Keratinocyte (primary cell): ENCODE results near the gene ATOX1. TPM values are rescaled to one million over a fixed set of nuclear protein-coding genes. Genes with fewer than 3 reads are reported as not detected.

Source experiments
- DNase-seq: peaks from one replicate; pipeline ENCODE4 v3.0.0-alpha.2; 2011; ENCODE audit warnings: low read depth, missing footprints, low spot score
- FAIRE-seq: peaks from 2 replicates; lab custom pipeline; 2011; peaks lifted over from hg19 to GRCh38; lab: Jason Lieb, UNC
- H2AFZ ChIP-seq: 2 replicates; pipeline ENCODE4 v1.6.0; 2012; ENCODE audit warnings: low read length, control low read depth, inconsistent platforms; ENCODE audit not compliant: control insufficient read depth
- H3K27ac ChIP-seq: 2 replicates; pipeline ENCODE4 v1.5.1; 2011; ENCODE audit warnings: low read length; ENCODE audit not compliant: control insufficient read depth, insufficient read depth
- H3K27me3 ChIP-seq: 3 replicates; pipeline ENCODE4 v1.6.0; 2011; ENCODE audit warnings: low read length; ENCODE audit not compliant: control insufficient read depth, insufficient read depth; ENCODE audit errors: extremely low read depth
- H3K36me3 ChIP-seq, 2 experiments: 2 replicates in 1 of 2; 3 replicates in 1 of 2; pipeline ENCODE4 v1.5.1; 2011; ENCODE audit warnings: low read length in 2 of 2, mild to moderate bottlenecking in 1 of 2; ENCODE audit not compliant: control insufficient read depth in 2 of 2, insufficient read depth in 2 of 2; ENCODE audit errors: extremely low read depth in 1 of 2
- H3K4me1 ChIP-seq: 3 replicates; pipeline ENCODE4 v1.5.1; 2011; ENCODE audit warnings: low read length; ENCODE audit not compliant: control insufficient read depth, insufficient read depth; ENCODE audit errors: extremely low read depth
- H3K4me2 ChIP-seq: 3 replicates; pipeline ENCODE4 v1.6.0; 2011; ENCODE audit warnings: low read depth, low read length; ENCODE audit not compliant: control insufficient read depth, insufficient read depth; ENCODE audit errors: extremely low read depth
- H3K4me3 ChIP-seq, 3 experiments: fragments of 200-600 bp in 1 of 3; sonication (generic) in 1 of 3; 2 replicates in 2 of 3; 3 replicates in 1 of 3; pipeline ENCODE4 v1.5.1; 2011 to 2016; ENCODE audit warnings: low read length in 3 of 3, mild to moderate bottlenecking in 3 of 3, control low read depth in 2 of 3, inconsistent platforms in 1 of 3, low read depth in 1 of 3, mixed read lengths in 1 of 3, mixed run types in 1 of 3, moderate library complexity in 1 of 3; ENCODE audit not compliant: control insufficient read depth in 2 of 3, insufficient read depth in 2 of 3; ENCODE audit errors: extremely low read depth in 1 of 3
- H3K79me2 ChIP-seq: 2 replicates; pipeline ENCODE4 v1.6.0; 2012; ENCODE audit warnings: low read length; ENCODE audit not compliant: control insufficient read depth, insufficient read depth
- H3K9ac ChIP-seq: 3 replicates; pipeline ENCODE4 v1.6.0; 2011; ENCODE audit warnings: low read length; ENCODE audit not compliant: control insufficient read depth, insufficient read depth; ENCODE audit errors: extremely low read depth
- H3K9me1 ChIP-seq: 3 replicates; pipeline ENCODE4 v1.6.0; 2011; ENCODE audit warnings: low read length; ENCODE audit not compliant: control insufficient read depth, insufficient read depth; ENCODE audit errors: extremely low read depth
- H3K9me3 ChIP-seq: 2 replicates; pipeline ENCODE4 v1.5.1; 2012; ENCODE audit warnings: low read depth, low read length; ENCODE audit not compliant: control insufficient read depth
- H4K20me1 ChIP-seq: 3 replicates; pipeline ENCODE4 v1.6.0; 2011; ENCODE audit warnings: low read length; ENCODE audit not compliant: control insufficient read depth, insufficient read depth; ENCODE audit errors: extremely low read depth
- CTCF ChIP-seq, 3 experiments: IDR thresholded peaks in 1 of 3; conservative IDR thresholded peaks in 1 of 3; optimal IDR thresholded peaks in 1 of 3; 2 replicates in 2 of 3; 3 replicates in 1 of 3; pipeline versions ENCODE3 to v1.5.1; 2011; ENCODE audit warnings: low read length in 3 of 3, mild to moderate bottlenecking in 3 of 3, moderate library complexity in 2 of 3, control low read depth in 1 of 3, inconsistent platforms in 1 of 3; ENCODE audit not compliant: insufficient read depth in 2 of 3; ENCODE audit errors: extremely low read depth in 1 of 3
- EZH2 ChIP-seq: IDR thresholded peaks from one replicate; pipeline ENCODE4 v1.6.1; 2012; ENCODE audit warnings: inconsistent platforms, mild to moderate bottlenecking, low read length, moderate library complexity
- dilution Hi-C: fragments of 300-500 bp; cut with MboI; formaldehyde crosslinking; loops from one replicate; pipeline ENCODE4 v1.7.0; 2020; ENCODE audit warnings: low sequenced_read_pairs; ENCODE audit not compliant: extremely low pct_ligation_motif_present
- polyA plus RNA-seq, 5 experiments: library from polyadenylated mRNA; depleted of rRNA in 3 of 5; stranded (reverse) in 3 of 5; stranded (forward) in 1 of 5; unstranded in 1 of 5; fragments of >200 nt; gene quantifications; 1 replicate in 1 of 5; 2 replicates in 3 of 5; 3 replicates in 1 of 5; pipeline versions ENCODE4 v1.2.1 to v1.2.3, GENCODE V29; 2011 to 2012; ENCODE audit warnings: missing spikeins in 2 of 5, low read depth in 1 of 5, low replicate concordance in 1 of 5

ATOX1 gene
- polyA plus RNA-seq, 1 donor (not counting 4 experiments of a cell fraction or from before 2014, with no cell fraction given): 173 TPM

GRCh38 chr5:151773951-151774350 lies 15.5 kb upstream of the ATOX1 start:
- Histone ChIP-seq H3K4me3 (peak overlapping the region; percentile 94 to 99 (median 99)), H3K27me3 (no peaks in the 10 kb centered on the region), H3K4me1 (peaks cover 24% of the 10 kb centered on the region), H3K27ac (no peak overlapping the region), H3K9me3 (no peaks in the 10 kb centered on the region), H3K9ac (peak overlapping the region; percentile 97), H3K79me2 (peaks cover 73% of the 10 kb centered on the region), H3K4me2 (peak overlapping the region; percentile 85), H2AFZ (no peak overlapping the region), H3K9me1 (no peaks in the 10 kb centered on the region), H3K36me3 (peaks cover 2 to 21% of the 10 kb centered on the region in 2 experiments), H4K20me1 (peaks cover 55% of the 10 kb centered on the region)
- dilution Hi-C loops: no loop called here
- FAIRE-seq (peak; percentile 32), DNase-seq (no peak)
- no peak for TF ChIP-seq EZH2
- TF ChIP-seq CTCF (optimal IDR thresholded peaks at IDR 0.05 in 1 of 3, IDR thresholded peaks at IDR 0.05 in 1 of 3, conservative IDR thresholded peaks at IDR 0.05 in 1 of 3; ENCODE audit: extremely low read depth in 1 of 3, insufficient read depth in 2 of 3, low read length in 3 of 3): no peak

GRCh38 chr5:151772846-151773561 lies 14.6 kb upstream of the ATOX1 start:
- FAIRE-seq: no peak

More at GRCh38 chr5:151772846-151773561, 14.6 kb upstream of the ATOX1 start:
- no peak for TF ChIP-seq EZH2
- no peak for TF ChIP-seq CTCF (optimal IDR thresholded peaks at IDR 0.05 in 1 of 3, IDR thresholded peaks at IDR 0.05 in 1 of 3, conservative IDR thresholded peaks at IDR 0.05 in 1 of 3; ENCODE audit: extremely low read depth in 1 of 3, insufficient read depth in 2 of 3, low read length in 3 of 3)
- H3K4me3 ChIP-seq: peak overlapping the region; percentile 94 to 99 (median 99)
- peak overlapping the region; percentile 90 for H3K27ac ChIP-seq
- no peak overlapping the region for H2AFZ ChIP-seq
- H3K27me3 ChIP-seq: no peaks in the 10 kb centered on the region
- no peaks in the 10 kb centered on the region for H3K9me1 ChIP-seq
- H3K4me1 ChIP-seq: peaks cover 24% of the 10 kb centered on the region
- peaks cover 2 to 19% of the 10 kb centered on the region in 2 experiments for H3K36me3 ChIP-seq
- H3K4me2 ChIP-seq: peak overlapping the region; percentile 85
- H3K9me3 ChIP-seq: no peaks in the 10 kb centered on the region
- peaks cover 50% of the 10 kb centered on the region for H4K20me1 ChIP-seq
- peaks cover 64% of the 10 kb centered on the region for H3K79me2 ChIP-seq
- H3K9ac ChIP-seq: peak overlapping the region; percentile 97
- no peak for DNase-seq
- dilution Hi-C loops: no loop called here
